ENCODE measurements around the gene HBE1. TPM values are rescaled to one million over a fixed set of nuclear protein-coding genes. Genes with fewer than 3 reads are reported as not detected.

Gene HBE1
- not detected for total RNA-seq

DNA sequence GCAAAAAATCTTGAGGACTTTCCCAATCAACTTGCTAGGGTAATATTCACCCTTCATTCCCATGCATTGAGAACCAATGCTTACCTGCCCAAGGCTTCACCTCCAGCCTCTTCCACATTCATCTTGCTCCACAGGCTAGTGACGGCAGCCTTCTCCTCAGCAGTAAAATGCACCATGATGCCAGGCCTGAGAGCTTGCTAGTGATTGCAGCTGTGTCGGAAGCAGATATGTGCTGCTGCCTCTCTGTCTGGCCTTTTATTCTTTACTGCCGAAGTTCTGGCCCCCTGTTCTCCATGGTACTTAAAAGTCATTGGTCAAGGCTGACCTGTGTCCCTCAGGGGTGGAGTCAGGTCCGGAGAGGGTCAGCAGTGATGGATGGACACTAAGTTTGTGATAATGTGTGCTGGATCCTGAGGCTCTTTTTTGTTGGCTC is at the start of gene HBE1:
Gene HBE1, minus strand, starts transcription at position 231 of the 433 bp plus-strand sequence. Its CDS starts 55 bp downstream, at position 176.

GRCh38 chr11:5301846-5302245 is 32.1 kb upstream of the HBE1 start, which contains the start of gene OR51B4:
Gene OR51B4, minus strand, starts transcription at chr11:5301946. Its CDS starts 0 bp downstream, at chr11:5301946.

GRCh38 chr11:5254646-5255413 is 14.9 kb downstream of the HBE1 start, which contains the start of gene HBG2:
Gene HBG2, minus strand, starts transcription at chr11:5254781. Its CDS starts 53 bp downstream, at chr11:5254728.

GRCh38 chr11:5249807-5250396 is 19.8 kb downstream of the HBE1 start, which contains the start of gene HBG1:
Gene HBG1, minus strand, starts transcription at chr11:5249857. Its CDS starts 53 bp downstream, at chr11:5249804.

DNA sequence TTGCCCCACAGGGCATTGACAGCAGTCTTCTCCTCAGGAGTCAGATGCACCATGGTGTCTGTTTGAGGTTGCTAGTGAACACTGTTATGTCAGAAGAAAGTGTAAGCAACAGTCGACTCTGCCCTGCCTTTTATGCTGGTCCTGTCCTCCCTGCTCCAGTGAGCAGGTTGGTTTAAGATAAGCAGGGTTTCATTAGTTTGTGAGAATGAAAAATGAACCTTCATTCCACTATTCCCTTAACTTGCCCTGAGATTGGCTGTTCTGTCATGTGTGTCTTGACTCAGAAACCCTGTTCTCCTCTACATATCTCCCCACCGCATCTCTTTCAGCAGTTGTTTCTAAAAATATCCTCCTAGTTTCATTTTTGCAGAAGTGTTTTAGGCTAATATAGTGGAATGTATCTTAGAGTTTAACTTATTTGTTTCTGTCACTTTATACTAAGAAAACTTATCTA is 35.3 kb downstream of the HBE1 start, which contains the start of gene HBD:
Gene HBD, minus strand, starts transcription at position 103 of the 454 bp plus-strand sequence. Its CDS starts 50 bp downstream, at position 53.

GRCh38 chr11:5226732-5227310 is 42.9 kb downstream of the HBE1 start, which contains the start of gene HBB:
Gene HBB, minus strand, starts transcription at chr11:5227071. Its CDS starts 50 bp downstream, at chr11:5227021.

Other genes starting within 250 kb of the HBE1 start
- gene OR52J3, start 223.4 kb downstream of the HBE1 start, total RNA-seq = not detected
- not detected for gene OR52E2, start 210.3 kb downstream of the HBE1 start, total RNA-seq
- gene OR52E1, start 200.4 kb downstream of the HBE1 start, total RNA-seq = not detected
- not detected for gene OR52A5, start 131.6 kb downstream of the HBE1 start, total RNA-seq
- gene OR52A1, start 115.2 kb downstream of the HBE1 start, total RNA-seq = not detected
- gene OR51V1, start 69.3 kb downstream of the HBE1 start, total RNA-seq = not detected
- gene HBB, start 42.9 kb downstream of the HBE1 start, total RNA-seq = not detected
- not detected for gene HBD, start 35.5 kb downstream of the HBE1 start, total RNA-seq
- gene HBG1, start 20.1 kb downstream of the HBE1 start, total RNA-seq = not detected
- not detected for gene HBG2, start 15.2 kb downstream of the HBE1 start, total RNA-seq
- gene OR51B4, start 32.0 kb upstream of the HBE1 start, total RNA-seq = not detected
- gene OR51B2, start 54.4 kb upstream of the HBE1 start, total RNA-seq = under 1 TPM in 1 of 2 donors, not detected in 1; 0.34 TPM
- not detected for gene OR51B5, start 73.6 kb upstream of the HBE1 start, total RNA-seq
- gene OR51B6, start 81.6 kb upstream of the HBE1 start, total RNA-seq = not detected
- gene OR51M1, start 113.9 kb upstream of the HBE1 start, total RNA-seq = not detected
- gene OR51Q1, start 152.2 kb upstream of the HBE1 start, total RNA-seq = not detected
- gene OR51I1, start 171.6 kb upstream of the HBE1 start, total RNA-seq = under 1 TPM in 1 of 2 donors, not detected in 1; 0.34 TPM
- gene OR51I2, start 179.4 kb upstream of the HBE1 start, total RNA-seq = not detected
- gene OR52D1, start 218.7 kb upstream of the HBE1 start, total RNA-seq = not detected
- gene UBQLN3, start 240.0 kb upstream of the HBE1 start, total RNA-seq = not detected
- gene UBQLNL, start 246.8 kb upstream of the HBE1 start, total RNA-seq = under 1 TPM in 1 of 2 donors, not detected in 1; 0.34 TPM

Data from melanocyte of skin (primary cell).